HTR-8/SVneo (cell line): Measurements from ENCODE around the gene PPP1R3F.
A peak's percentile ranks its signal among the peaks of the same experiment; 100 is the strongest.
"Not testable (repeated sequence)": the region's sequence is repeated elsewhere in the genome, so short reads cannot be mapped to it uniquely, and the experiment has no call there.

Source experiments
- DNase-seq: peaks from one replicate; pipeline ENCODE4 v3.0.0; 2011; ENCODE audit warnings: low spot score, mixed read lengths; ENCODE audit not compliant: insufficient read length
- FAIRE-seq: peaks from 2 replicates; lab custom pipeline; 2011; peaks lifted over from hg19 to GRCh38; lab: Jason Lieb, UNC

PPP1R3F gene

GRCh38 chrX:49271341-49271740, 1.7 kb downstream of the PPP1R3F start:
- DNase-seq (no peak), FAIRE-seq (no peak)

GRCh38 chrX:49272421-49272820, 2.8 kb downstream of the PPP1R3F start:
- FAIRE-seq (no peak), DNase-seq (no peak)

- FAIRE-seq, result no peak
- no peak for DNase-seq
Measured at GRCh38 chrX:49273181-49273727, 3.7 kb downstream of the PPP1R3F start.

GRCh38 chrX:49276207-49276606, 6.6 kb downstream of the PPP1R3F start:
- DNase-seq, result no peak
- FAIRE-seq, result no peak

GRCh38 chrX:49276671-49277534, 7.3 kb downstream of the PPP1R3F start:
- no peak for FAIRE-seq

GRCh38 chrX:49277535-49277830, 7.9 kb downstream of the PPP1R3F start:
- no peak for FAIRE-seq
- DNase-seq, result no peak

More at GRCh38 chrX:49276671-49277534, 7.3 kb downstream of the PPP1R3F start:
- no peak for DNase-seq

- DNase-seq (no peak), FAIRE-seq (no peak)
Measured at GRCh38 chrX:49278081-49278480, 8.5 kb downstream of the PPP1R3F start.

- no peak for FAIRE-seq
- peak; percentile 9 for DNase-seq
Measured at GRCh38 chrX:49282647-49283011, 13.0 kb downstream of the PPP1R3F start.

- FAIRE-seq (no peak), DNase-seq (no peak)
Measured at GRCh38 chrX:49284212-49284611, 14.6 kb downstream of the PPP1R3F start.

GRCh38 chrX:49286136-49286535, 16.5 kb downstream of the PPP1R3F start:
- no peak for FAIRE-seq
- DNase-seq, result no peak

GRCh38 chrX:49286581-49286980, 17.0 kb downstream of the PPP1R3F start:
- DNase-seq, result no peak
- no peak for FAIRE-seq

- DNase-seq, result no peak
- FAIRE-seq, result no peak
Measured at GRCh38 chrX:49287665-49288064, 18.1 kb downstream of the PPP1R3F start.

- FAIRE-seq, result no peak
- DNase-seq, result no peak
Measured at GRCh38 chrX:49290215-49290614, 20.6 kb downstream of the PPP1R3F start.

GRCh38 chrX:49291615-49292337, 22.2 kb downstream of the PPP1R3F start:
- DNase-seq (peak; percentile 14), FAIRE-seq (no peak)

GRCh38 chrX:49292400-49293362, 23.1 kb downstream of the PPP1R3F start:
- DNase-seq, result no peak
- no peak for FAIRE-seq

- not testable (repeated sequence) for FAIRE-seq
Measured at GRCh38 chrX:49299293-49299692, 29.7 kb downstream of the PPP1R3F start.

GRCh38 chrX:49300703-49301102, 31.1 kb downstream of the PPP1R3F start:
- no peak for FAIRE-seq

More at GRCh38 chrX:49299293-49299692, 29.7 kb downstream of the PPP1R3F start:
- not testable (repeated sequence) for DNase-seq

GRCh38 chrX:49303346-49303745, 33.8 kb downstream of the PPP1R3F start, which contains the start of gene GAGE10:
TSS of gene GAGE10 (plus strand) at chrX:49303646. CDS start at chrX:49304860, 1,214 bp downstream.
- DNase-seq (no peak), FAIRE-seq (no peak)

More at GRCh38 chrX:49300703-49301102, 31.1 kb downstream of the PPP1R3F start:
- no peak for DNase-seq

GRCh38 chrX:49307775-49308174, 38.2 kb downstream of the PPP1R3F start:
- FAIRE-seq, DNase-seq: not testable (repeated sequence)
